Measurements from ENCODE around the gene MPDZ.

GRCh38 chr9:13284011-13284410 lies 4.5 kb upstream of the MPDZ start:
- no peak for TF ChIP-seq CTCF (IDR thresholded peaks at IDR 0.05 in 4 of 5, conservative IDR thresholded peaks at IDR 0.05 in 1 of 5)
- no peak for TF ChIP-seq POLR2A (IDR thresholded peaks at IDR 0.05)

Measured in gastrocnemius medialis (tissue), 4 donors.